ENCODE results near the gene CRIM1.

CRIM1 gene

DNA sequence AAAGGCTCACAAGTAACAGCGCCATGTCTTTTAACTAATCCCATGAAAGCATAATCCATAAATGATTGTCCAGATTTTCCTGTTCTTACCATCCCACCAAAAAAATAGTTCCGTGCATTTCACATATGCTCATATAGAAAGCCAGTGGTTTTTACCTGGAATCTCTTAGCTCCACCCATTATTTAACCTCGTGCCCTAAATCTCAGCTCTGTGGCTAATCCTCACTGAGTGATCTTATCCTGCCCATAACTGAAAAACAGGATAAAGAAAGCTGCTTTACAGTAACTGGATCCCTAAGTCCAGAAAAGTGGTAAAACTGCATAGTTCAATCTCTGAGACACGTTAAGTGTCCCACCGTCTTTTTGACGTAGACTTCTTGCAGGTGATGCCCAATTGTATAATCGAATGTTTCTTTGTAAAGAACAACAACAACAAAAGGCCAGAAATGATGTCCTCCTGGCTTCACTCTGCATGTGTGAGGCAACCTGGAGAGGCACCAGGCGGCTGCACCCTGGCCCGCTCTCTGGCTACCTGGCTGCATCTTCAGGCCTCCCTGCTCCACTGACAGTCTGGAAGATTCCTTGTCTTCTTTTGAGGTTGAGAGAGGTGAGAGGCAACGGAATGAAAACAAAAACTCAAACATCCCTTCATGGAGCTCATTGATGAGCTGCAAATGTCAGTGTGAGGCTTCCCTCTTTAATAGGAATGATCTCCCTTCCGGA, 203.8 kb downstream of the CRIM1 start:
- no peak for DNase-seq (ENCODE audit: low read depth)
- no peak overlapping the region for H3K4me3 ChIP-seq (ENCODE audit: control insufficient read depth, low read depth, low read length)
- TF ChIP-seq, protein P1, sequence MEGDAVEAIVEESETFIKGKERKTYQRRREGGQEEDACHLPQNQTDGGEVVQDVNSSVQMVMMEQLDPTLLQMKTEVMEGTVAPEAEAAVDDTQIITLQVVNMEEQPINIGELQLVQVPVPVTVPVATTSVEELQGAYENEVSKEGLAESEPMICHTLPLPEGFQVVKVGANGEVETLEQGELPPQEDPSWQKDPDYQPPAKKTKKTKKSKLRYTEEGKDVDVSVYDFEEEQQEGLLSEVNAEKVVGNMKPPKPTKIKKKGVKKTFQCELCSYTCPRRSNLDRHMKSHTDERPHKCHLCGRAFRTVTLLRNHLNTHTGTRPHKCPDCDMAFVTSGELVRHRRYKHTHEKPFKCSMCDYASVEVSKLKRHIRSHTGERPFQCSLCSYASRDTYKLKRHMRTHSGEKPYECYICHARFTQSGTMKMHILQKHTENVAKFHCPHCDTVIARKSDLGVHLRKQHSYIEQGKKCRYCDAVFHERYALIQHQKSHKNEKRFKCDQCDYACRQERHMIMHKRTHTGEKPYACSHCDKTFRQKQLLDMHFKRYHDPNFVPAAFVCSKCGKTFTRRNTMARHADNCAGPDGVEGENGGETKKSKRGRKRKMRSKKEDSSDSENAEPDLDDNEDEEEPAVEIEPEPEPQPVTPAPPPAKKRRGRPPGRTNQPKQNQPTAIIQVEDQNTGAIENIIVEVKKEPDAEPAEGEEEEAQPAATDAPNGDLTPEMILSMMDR (IDR thresholded peaks at IDR 0.05; ENCODE audit: control insufficient read depth, insufficient read depth, low read depth, low read length, missing control alignments): no peak

DNA sequence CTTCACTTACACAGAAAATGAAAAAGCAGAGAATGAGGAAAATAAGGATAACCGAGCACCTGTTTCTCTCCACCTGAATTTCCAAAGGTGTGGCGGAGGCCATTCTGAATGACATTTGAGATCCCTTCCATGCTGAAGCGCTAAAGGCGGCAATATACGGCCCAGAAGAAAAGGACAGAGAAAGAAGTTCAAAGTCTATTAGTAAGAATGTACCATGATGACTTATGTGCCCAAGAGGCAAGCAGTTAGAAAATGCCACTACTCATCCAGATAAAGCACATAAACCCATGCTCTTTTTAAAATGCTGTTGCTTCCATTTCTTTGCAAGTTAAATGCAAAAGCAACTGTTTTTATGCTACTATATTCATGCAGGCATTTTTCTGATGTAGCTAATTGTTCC, 205.1 kb downstream of the CRIM1 start:
- TF ChIP-seq, protein P1 (IDR thresholded peaks at IDR 0.05; ENCODE audit: control insufficient read depth, insufficient read depth, low read depth, low read length, missing control alignments): no peak
- H3K4me3 ChIP-seq (ENCODE audit: control insufficient read depth, low read depth, low read length): no peak overlapping the region
- DNase-seq (ENCODE audit: low read depth): no peak

DNA sequence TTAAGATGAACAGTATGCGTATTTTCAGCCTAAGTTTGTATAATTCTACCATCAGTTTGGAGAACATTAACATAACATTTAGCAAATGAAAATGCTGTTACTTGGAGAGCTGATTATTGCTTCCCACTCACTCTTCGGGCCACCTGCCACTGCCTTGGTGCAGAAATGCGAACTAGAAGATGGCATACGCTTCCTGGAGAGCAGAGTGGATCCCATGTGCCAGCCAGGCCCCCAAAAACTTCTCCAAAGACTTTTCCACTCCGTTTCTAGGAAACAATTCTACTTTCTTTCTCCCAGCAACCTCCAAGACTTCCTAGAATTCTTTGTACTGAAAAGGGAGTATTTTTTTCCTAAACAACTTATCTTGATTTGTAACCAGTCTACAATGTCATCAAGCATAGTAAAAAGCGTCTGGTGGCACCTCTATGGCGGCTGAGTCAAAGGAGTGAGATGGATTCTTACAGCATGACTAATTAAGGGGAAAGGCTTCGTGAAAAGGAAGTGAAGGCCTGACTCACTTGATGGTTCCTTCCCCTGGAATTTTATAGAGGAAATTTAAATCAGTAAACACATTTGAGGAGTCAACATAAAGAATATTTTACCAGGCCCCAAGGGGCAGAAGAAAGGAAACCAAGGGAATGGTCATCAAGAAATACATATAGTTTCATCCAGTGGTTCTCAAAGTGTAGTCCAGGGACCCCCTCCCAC, 205.8 kb downstream of the CRIM1 start:
- peak; percentile 83 for DNase-seq (ENCODE audit: low read depth)
- no peak overlapping the region for H3K4me3 ChIP-seq (ENCODE audit: control insufficient read depth, low read depth, low read length)
- TF ChIP-seq, protein P1 (IDR thresholded peaks at IDR 0.05; ENCODE audit: control insufficient read depth, insufficient read depth, low read depth, low read length, missing control alignments): no peak

DNA sequence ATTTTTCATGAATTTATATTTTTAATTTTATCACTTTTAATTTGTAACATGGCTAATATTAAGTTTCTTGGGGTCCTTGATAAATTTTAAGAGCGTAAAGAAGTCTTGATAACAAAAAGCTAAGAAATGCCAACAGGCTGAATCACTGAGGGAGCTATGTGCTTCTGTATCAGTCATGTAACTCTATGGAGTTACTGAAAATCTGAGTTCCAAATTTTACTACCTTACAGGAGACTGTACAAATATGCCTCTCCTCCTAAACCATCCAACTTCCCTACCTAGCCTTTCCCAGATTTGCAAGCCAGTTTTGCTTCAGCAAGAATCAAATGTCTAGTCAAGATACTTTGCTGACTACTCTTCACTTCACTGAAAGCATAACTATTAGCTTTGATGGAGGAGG, 206.7 kb downstream of the CRIM1 start:
- no peak overlapping the region for H3K4me3 ChIP-seq (ENCODE audit: control insufficient read depth, low read depth, low read length)
- DNase-seq (ENCODE audit: low read depth): no peak
- TF ChIP-seq, protein P1 (IDR thresholded peaks at IDR 0.05; ENCODE audit: control insufficient read depth, insufficient read depth, low read depth, low read length, missing control alignments): no peak

DNA sequence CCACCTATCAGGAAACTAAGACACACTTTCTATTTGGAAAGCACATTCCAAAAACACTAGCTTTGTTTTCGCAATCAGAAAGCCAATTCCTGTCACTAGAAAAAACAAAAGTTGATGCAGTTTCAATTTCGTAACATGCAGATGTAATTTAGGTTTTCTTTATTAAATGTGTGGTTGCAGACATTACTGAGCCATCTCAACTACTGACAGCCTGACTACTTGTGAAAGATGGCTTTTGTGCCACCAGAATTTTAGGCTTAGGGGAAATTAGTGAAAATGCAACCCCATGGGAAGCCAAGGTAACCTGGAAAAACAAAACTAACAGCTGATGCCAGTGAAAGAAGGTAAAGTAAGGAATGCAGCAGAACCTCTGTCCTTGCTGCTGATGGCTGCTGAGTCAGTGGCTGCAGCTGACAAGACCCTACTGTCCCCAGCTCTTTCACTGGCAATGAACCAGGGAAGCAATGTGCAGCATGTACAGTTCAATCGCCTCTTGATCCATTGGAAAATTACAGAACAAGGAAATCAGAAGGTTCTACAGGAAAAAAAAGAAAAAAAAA, 207.5 kb downstream of the CRIM1 start:
- DNase-seq (ENCODE audit: low read depth): no peak
- no peak overlapping the region for H3K4me3 ChIP-seq (ENCODE audit: control insufficient read depth, low read depth, low read length)
- TF ChIP-seq, protein P1 (IDR thresholded peaks at IDR 0.05; ENCODE audit: control insufficient read depth, insufficient read depth, low read depth, low read length, missing control alignments): no peak

DNA sequence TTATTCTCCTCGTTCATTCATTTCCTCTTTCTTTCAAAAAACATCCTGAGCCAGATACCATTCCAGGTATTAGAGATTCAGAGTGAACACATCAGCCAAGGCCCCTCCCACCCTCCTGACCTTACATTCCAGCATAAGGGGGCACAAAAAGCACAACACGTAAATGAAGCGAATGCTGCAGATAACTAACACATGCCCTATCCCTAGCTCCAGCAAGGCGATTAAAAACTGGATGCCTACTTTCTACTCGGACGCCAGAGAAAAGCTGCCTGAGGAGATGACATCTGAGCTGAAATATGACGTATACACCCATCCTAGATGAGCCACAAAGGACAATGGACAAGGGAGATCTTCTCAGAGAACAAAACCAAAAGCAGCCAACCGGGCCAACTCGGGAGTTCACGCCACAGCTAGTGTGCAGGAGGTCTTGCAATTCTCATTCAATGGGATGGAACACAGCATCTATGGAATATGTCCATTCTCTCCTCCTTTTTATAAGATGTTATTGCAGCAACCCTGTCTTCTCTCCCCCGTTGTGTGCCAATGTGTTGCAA, 208.9 kb downstream of the CRIM1 start:
- DNase-seq (ENCODE audit: low read depth): no peak
- TF ChIP-seq, protein P1 (IDR thresholded peaks at IDR 0.05; ENCODE audit: control insufficient read depth, insufficient read depth, low read depth, low read length, missing control alignments): no peak
- no peak overlapping the region for H3K4me3 ChIP-seq (ENCODE audit: control insufficient read depth, low read depth, low read length)
